Measurements from ENCODE around the gene DNAH17. TPM values are rescaled to one million over a fixed set of nuclear protein-coding genes. Genes with fewer than 3 reads are reported as not detected.

DNAH17 gene
- total RNA-seq, 1 donor from 2014 or later: not detected

- ATAC-seq (ENCODE audit: poor library complexity) (no peak), DNase-seq (no peak)
- intact Hi-C loops (cut with DNase I): no loop called here
Observed at GRCh38 chr17:78608804-78609186, 31.6 kb upstream of the DNAH17 start.

DNA sequence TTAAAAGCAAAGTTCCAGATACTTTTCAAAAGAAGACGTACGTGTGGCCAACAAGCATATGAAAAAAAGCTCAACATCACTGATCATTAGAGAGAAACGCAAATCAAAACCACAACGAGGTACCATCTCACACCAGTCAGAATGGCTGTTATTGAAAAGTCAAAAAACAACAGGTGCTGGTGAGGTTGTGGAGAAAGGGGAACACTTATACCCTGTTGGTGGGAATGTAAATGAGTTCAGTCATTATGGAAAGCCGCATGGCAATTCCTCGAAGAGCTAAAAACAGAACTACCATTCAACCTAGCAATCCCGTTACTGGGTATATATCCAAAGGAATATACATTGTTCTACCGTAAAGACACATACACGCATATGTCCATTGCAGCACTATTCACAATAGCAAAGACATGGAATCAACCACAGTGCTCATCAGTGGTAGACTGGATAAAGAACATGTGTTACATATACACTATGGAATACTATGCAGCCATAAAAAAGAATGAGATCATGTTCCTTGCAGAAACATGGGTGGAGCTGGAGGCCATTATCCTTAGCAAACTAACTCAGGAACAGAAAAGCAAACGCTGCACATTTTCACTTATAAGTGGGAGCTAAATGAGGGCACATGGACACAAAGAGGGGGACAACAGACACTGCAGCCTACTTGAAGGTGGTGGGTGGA lies 31.1 kb upstream of the DNAH17 start:
- intact Hi-C loops (cut with DNase I): no loop called here
- ATAC-seq (ENCODE audit: poor library complexity) (no peak), DNase-seq (no peak)

- intact Hi-C loops (cut with DNase I): no loop called here
- DNase-seq (no peak), ATAC-seq (ENCODE audit: poor library complexity) (no peak)
Observed at GRCh38 chr17:78607038-78607437, 29.8 kb upstream of the DNAH17 start.

DNA sequence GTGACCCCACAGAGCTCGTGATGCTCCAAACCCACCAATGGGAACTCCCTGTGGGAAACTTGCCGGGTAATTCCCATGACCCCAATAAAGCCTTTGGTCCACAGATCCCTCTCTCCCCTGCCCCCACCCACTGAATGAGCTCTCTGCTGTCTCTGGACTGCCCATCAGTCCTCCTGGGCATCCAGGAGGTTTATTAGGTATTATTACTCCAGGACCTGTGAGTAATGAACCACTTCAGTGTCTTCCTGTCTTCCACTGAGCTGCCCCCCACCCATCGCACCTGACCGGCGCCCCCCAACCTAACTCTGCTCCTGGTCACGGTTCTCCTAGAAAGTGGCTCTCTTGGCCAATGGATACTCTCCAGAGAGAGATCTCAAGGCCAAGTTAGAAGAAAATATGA lies 28.7 kb upstream of the DNAH17 start:
- no peak for ATAC-seq (ENCODE audit: poor library complexity)
- DNase-seq: no peak

DNA sequence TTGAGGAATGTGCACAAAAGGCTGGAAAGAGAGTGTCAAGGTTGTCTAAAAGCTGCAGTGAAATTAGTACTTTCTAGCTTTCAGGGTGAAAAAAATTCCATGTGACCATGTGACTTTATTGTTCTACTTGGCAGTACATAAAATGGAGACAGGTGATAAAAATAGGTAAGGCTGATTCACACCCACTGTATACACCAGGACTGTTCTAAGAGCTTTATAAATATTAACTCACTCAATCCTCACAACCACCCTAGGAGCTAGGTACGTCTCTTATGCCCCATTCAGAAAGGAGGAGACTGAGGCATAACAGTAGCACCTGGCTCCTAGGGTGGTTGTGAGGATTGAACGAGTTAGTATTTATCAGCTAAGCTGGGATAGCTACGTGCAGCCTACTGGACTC lies 28.2 kb upstream of the DNAH17 start:
- ATAC-seq (ENCODE audit: poor library complexity) (no peak), DNase-seq (no peak)
- intact Hi-C loops (cut with DNase I): no loop called here

More for the DNA sequence above, 28.7 kb upstream of the DNAH17 start:
- intact Hi-C loops (cut with DNase I): no loop called here

- ATAC-seq (ENCODE audit: poor library complexity) (no peak), DNase-seq (no peak)
- intact Hi-C loops (cut with DNase I): no loop called here
Observed at GRCh38 chr17:78602246-78602645, 25.1 kb upstream of the DNAH17 start.

DNA sequence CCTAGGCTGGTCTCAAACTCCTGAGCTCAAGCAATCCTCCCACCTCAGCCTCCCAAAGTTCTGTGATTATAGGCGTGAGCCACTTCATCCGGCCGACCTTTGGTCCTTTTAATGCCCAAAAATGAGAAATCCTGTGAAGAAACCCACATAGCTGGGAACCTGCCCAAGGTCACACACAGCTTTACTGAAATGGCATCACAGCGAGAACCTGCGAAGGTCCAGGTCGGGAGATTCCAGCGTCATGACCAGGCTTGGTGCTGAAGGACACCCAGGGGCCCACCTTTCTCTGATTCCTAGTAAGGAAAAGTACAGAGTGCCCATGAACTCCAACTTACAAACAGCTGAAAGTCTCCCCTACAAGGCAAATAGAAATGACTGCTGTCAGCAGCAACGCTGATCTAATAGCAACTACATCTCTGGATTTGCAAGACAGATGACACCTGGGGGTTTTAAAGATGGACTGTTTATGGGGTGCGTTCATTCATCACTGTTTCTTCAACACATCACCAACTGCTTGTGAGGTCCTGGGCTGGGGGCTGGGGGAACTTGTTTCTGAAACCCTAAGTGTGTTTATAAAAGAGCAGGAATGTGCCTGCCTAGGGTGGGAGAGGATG lies 24.5 kb upstream of the DNAH17 start:
- DNase-seq (no peak), ATAC-seq (ENCODE audit: poor library complexity) (no peak)
- intact Hi-C loops (cut with DNase I): no loop called here

DNA sequence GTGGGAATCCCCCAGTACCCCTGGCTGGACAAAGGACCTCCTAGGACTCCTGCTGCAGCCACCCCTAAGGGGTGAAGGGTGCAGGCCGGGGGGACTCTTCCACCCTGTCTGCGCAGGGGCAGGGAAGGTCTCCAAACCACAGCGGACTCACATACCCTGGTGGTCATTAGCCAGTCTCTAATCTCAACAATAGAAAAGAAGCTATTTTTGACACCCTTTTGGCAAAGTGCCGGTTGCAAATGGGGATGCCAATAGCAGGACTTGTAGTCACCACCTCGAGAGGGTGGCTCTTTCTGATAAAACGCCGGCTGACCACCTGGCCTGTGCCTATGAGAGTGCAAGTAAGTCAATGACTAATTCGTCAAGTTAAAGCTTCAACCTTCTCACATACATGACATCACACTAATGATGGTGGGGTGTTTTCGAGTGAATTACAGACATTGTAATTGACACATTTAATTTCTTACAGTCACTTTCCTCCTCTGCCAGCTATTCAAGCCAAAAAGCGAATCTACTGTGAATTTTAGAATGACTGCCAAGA lies 23.1 kb upstream of the DNAH17 start:
- DNase-seq (no peak), ATAC-seq (ENCODE audit: poor library complexity) (peak; percentile 55)
- intact Hi-C loops (cut with DNase I): no loop called here

GRCh38 chr17:78599419-78599818 lies 22.2 kb upstream of the DNAH17 start:
- DNase-seq (no peak), ATAC-seq (ENCODE audit: poor library complexity) (peak; percentile 10)
- intact Hi-C loops (cut with DNase I): no loop called here

- intact Hi-C loops (cut with DNase I): no loop called here
- peak; percentile 28 for ATAC-seq (ENCODE audit: poor library complexity)
- DNase-seq: no peak
Observed at GRCh38 chr17:78598013-78598471, 20.8 kb upstream of the DNAH17 start.

- DNase-seq (no peak), ATAC-seq (ENCODE audit: poor library complexity) (no peak)
- intact Hi-C loops (cut with DNase I): no loop called here
Observed at GRCh38 chr17:78596871-78597764, 19.9 kb upstream of the DNAH17 start.

DNA sequence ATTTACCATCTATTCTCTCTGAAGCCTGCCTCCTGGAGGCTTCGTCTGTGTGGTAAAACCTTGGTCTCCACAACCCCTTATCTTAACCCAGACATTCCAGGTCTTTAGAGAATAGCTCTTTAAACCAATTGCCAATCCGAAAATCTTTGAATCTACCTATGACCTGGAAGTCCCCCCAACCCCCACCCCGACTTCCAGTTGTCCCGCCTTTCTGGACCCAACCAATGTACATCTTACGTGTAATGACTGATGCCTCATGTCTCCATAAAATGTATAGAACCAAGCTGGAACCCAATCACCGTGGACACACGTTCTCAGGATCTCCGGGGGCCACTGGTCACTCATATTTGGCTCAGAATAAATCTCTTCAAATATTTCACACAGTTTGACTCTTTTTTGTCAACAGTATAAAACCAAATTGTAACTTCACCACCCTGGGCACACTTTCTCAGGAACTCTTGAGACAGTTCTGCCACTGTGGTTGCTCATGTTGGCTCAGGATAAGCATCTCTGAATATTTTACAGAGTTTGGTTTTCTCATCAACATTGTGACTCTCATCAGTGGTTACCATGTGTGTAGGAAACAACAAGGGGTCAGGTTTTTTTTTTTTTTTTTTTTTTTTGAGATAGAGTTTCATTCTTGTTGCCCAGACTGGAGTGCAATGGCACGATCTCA lies 18.1 kb upstream of the DNAH17 start:
- intact Hi-C loops (cut with DNase I): no loop called here
- DNase-seq (no peak), ATAC-seq (ENCODE audit: poor library complexity) (no peak)

- ATAC-seq (ENCODE audit: poor library complexity) (no peak), DNase-seq (no peak)
- intact Hi-C loops (cut with DNase I): no loop called here
Observed at GRCh38 chr17:78592991-78593329, 15.8 kb upstream of the DNAH17 start.

- ATAC-seq (ENCODE audit: poor library complexity): no peak
- no peak for DNase-seq
- intact Hi-C loops (cut with DNase I): no loop called here
Observed at GRCh38 chr17:78591263-78591671, 14.1 kb upstream of the DNAH17 start.

DNA sequence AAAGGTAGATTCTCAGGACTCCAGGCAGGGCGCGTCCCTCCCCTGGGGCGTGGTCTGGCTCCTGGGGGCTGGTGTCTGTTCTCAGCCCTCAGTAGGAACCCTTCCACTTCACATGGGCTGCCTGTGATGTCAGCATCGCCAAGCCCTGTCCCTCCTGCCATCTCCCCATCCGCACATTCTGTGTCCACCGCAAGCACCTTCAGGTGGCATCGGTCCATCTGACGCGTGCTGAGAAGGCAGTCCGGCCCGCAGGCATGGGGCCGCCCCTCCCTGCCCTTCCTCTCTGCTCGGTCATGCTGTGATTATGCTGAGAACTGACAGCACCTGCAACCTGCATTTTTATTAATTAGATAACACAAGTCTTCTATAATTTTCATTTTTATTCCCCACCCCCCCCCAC lies 12.7 kb upstream of the DNAH17 start:
- intact Hi-C loops (cut with DNase I): no loop called here
- ATAC-seq (ENCODE audit: poor library complexity): no peak
- DNase-seq: no peak

DNA sequence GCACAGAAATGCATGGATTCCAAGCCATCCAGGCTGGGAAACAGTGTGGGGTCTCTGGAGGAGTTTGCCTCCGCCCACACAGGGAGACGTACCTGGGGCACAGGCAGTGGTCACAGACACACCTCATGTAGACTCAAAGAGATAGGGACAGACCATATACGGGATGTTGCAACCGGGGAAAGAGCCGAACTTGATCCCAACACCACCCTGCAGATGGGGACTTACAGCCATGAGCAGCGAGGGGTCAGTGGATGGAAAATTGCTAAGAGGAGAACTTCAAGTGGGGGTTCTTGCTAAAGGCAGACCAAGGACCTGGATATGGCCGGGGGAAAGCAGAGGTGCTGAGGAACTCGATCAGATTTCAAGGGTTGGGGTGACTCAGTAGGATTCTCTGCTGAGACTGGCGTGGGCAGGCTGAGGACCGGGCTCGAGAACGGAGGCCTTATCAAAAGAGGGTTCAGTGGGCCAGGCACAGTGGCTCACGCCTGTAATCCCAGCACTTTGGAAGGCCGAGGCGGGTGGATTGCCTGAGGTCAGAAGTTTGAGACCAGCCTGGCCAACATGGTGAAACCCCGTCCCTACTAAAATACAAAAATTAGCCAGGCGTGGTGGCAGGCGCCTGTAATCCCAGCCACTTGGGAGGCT lies 12.0 kb upstream of the DNAH17 start:
- DNase-seq (no peak), ATAC-seq (ENCODE audit: poor library complexity) (no peak)
- intact Hi-C loops (cut with DNase I): no loop called here

- ATAC-seq (ENCODE audit: poor library complexity) (no peak), DNase-seq (no peak)
- intact Hi-C loops (cut with DNase I): no loop called here
Observed at GRCh38 chr17:78588258-78589030, 11.2 kb upstream of the DNAH17 start.

Data from Right ventricle myocardium superior (tissue), 1 donor.